ENCODE measurements around the gene SEC14L1. TPM values are rescaled to one million over a fixed set of nuclear protein-coding genes. Genes with fewer than 3 reads are reported as not detected.

SEC14L1 gene
- total RNA-seq, 2 experiments from 2014 or later, result 86.5 to 88.8 TPM

DNA sequence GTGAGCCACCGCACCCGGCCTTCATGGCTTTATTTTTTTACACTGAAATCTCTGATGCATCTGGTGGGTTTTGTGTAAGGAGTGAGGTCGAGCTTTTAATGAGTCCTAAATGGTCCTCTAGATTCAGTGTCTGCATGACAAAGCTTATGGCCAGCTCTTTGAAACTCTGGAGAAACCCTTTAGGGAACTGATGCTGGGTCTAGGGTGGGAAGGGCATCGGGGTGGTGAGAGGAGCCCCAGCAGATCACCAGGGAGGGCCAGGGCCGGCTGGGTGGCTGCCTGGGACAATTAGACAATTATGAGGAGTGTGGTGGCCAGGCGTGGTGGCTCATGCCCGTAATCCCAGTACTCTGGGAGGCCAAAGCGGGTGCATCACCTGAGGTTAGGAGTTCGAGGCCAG lies 93.9 kb downstream of the SEC14L1 start:
- Mint-ChIP-seq H3K4me1 (ENCODE audit: low read depth) (peaks cover 28% of the 10 kb centered on the region), H3K36me3 (ENCODE audit: low read depth) (peaks cover 7% of the 10 kb centered on the region), H3K9me3 (ENCODE audit: insufficient read depth) (no peaks in the 10 kb centered on the region), H3K4me3 (peak overlapping the region; percentile 67), H3K27ac (peak overlapping the region; percentile 91), H3K27me3 (ENCODE audit: low read depth) (no peaks in the 10 kb centered on the region)
- DNase-seq (no peak), ATAC-seq (no peak)
- CTCF ChIA-PET, result interaction anchor here (0.7 to 4.8 kb wide), 6 partner anchors 13 to 179 kb away, joined by 3 to 36 read pairs (median 4); no protein-coding TSS in a partner anchor
- POLR2A ChIA-PET, result interaction anchor here (0.8 to 1.3 kb wide), 4 partner anchors 9 to 146 kb away, joined by 3 to 5 read pairs (median 4); partner anchors contain the start of gene SEC14L1

DNA sequence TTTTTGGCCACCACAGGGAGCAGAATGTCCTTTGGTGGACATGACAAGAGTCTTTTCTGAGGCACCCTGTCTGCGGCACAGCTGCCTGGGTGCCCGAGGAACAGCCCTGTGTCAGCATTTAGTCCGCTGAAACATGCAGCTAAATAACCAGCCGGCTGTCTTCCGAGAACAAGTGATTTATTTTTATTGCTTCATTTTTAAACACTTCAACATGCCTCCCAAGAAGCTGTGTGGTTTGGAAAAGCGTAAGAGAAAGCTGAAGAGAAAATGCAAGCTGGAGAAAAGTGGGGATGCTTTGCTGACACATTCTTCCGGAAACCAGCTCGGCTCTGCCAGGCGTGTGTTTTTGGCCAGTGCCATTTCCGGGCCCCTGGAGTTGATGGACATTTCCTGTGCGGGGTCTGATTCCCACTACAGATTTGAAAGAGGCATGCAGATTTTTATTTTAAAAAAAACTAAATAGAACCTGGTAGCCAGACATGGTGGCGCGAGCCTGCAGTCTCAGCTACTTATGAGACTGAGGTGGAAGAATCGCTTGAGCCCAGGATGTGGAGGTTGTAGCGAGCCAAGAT lies 94.7 kb downstream of the SEC14L1 start:
- Mint-ChIP-seq H3K4me1 (ENCODE audit: low read depth) (peaks cover 28% of the 10 kb centered on the region), H3K27ac (peak overlapping the region; percentile 91), H3K36me3 (ENCODE audit: low read depth) (peaks cover 7% of the 10 kb centered on the region), H3K27me3 (ENCODE audit: low read depth) (no peaks in the 10 kb centered on the region), H3K4me3 (peak overlapping the region; percentile 67), H3K9me3 (ENCODE audit: insufficient read depth) (no peaks in the 10 kb centered on the region)
- peak; percentile 72 for DNase-seq
- ChIA-PET CTCF (interaction anchor here (0.6 to 4.8 kb wide), 9 partner anchors 9 to 223 kb away, joined by 3 to 36 read pairs (median 4); no protein-coding TSS in a partner anchor), POLR2A (interaction anchor here (0.6 to 1.5 kb wide), 7 partner anchors 8 to 472 kb away, joined by 3 to 5 read pairs (median 4); partner anchors contain the start of gene SEC14L1)
- ATAC-seq, result peak; percentile 73

DNA sequence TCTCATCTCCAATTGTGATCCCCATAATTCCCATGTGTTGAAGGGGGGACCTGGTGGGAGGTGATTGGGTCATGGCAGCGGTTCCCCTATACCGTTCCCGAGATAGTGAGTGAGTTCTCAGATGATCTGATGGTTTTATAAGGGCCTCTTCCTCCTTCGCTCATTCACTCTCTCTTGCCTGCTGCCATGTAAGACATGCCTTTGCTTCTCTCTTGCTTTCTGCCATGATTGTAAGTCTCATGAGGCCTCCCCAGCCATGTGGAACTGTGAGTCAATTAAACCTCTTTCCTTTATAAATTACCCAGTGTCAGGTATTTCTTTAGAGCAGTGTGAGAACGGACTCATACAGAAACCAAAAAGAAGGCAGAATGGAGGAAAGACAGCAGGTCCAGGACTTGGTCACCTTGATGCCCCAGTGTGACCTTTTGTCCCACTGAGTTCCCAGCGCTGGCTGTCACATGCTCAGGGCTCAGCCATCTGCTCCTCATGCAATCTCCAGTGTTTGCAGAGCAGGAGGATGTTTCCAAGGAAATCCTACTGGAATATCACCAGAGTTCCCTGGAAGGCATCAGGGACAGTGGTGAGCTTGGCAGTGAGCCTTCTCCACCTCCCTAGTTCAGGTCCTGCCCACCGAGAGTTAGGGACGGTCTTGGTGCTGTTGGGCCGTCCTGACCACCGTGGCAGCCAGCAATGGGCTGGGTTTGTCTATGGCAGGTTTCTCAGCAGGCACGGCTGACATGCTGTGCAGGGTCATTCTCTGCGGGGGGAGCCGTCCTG lies 96.7 kb downstream of the SEC14L1 start:
- Mint-ChIP-seq H3K27me3 (ENCODE audit: low read depth) (no peaks in the 10 kb centered on the region), H3K9me3 (ENCODE audit: insufficient read depth) (no peaks in the 10 kb centered on the region), H3K36me3 (ENCODE audit: low read depth) (peaks cover 7% of the 10 kb centered on the region), H3K4me1 (ENCODE audit: low read depth) (peaks cover 28% of the 10 kb centered on the region), H3K4me3 (no peak overlapping the region), H3K27ac (peak overlapping the region; percentile 32)
- DNase-seq, result no peak
- no peak for ATAC-seq
- ChIA-PET CTCF (interaction anchor here (4.8 kb wide), 1 partner anchor 151 kb away, joined by 36 read pairs; no protein-coding TSS in a partner anchor), POLR2A (no interaction called here)

DNA sequence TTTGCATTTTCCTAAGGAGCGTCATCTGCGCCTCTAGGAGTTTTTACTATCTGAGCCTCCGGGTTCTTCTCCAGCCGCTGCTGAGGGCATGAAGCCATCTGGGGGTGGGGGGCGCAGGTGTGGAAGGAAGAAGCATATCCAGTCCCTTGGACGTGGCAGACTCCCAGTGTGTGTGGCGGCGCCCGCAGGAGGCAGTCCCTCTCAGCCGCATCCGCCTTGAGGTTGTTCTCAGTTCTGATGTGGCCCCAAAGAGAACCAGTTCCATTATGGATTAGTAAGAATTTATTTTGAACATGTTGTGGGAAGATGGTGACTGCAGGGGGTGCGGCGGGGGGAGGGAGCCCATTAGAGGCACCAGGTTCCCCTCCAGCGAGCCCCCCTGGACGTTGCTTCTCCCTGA lies 100.2 kb downstream of the SEC14L1 start:
- peaks cover 18% of the 10 kb centered on the region for H3K4me1 Mint-ChIP-seq (ENCODE audit: low read depth)
- no peak overlapping the region for H3K4me3 Mint-ChIP-seq
- ChIA-PET POLR2A (no interaction called here), CTCF (no interaction called here)
- H3K27me3 Mint-ChIP-seq (ENCODE audit: low read depth), result no peaks in the 10 kb centered on the region
- no peaks in the 10 kb centered on the region for H3K9me3 Mint-ChIP-seq (ENCODE audit: insufficient read depth)
- no peak overlapping the region for H3K27ac Mint-ChIP-seq
- DNase-seq, result no peak
- peaks cover 7% of the 10 kb centered on the region for H3K36me3 Mint-ChIP-seq (ENCODE audit: low read depth)
- ATAC-seq, result no peak

DNA sequence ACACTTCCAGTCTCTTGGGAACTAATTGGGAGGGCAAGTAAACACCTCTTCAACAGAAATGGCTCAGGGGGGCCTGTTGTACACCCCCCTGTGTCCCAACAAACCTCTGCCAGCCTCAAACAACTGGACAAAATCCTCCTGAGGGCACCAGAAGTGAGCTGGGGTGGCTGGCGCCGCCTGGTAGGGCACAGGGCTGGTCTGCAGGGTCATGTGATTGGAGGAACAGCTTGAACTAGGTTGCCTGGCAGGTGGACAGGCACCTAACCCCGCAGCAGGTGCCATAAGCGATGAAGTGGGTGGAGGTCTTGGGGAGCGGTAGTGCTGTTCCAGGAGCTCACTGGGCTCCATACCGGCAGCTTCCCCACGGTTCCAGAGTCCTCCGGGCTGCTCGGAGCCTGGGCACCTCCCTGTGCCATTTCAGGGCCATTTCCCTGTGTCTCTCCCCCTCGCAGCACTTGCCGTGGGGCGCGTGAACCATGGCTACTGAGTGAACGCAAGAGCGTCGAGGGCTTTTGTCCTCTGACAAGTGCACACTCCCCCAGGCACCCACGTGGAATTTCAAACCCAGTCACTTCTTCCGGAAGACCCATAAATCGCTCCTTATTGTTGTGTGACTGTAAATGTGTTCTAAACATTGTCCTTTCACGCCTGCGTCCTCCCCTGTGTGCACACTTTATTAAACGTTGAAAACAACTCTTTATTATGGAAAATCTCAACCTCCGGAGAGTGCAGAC lies 101.5 kb downstream of the SEC14L1 start:
- DNase-seq (no peak), ATAC-seq (no peak)
- Mint-ChIP-seq H3K27me3 (ENCODE audit: low read depth) (no peaks in the 10 kb centered on the region), H3K27ac (no peak overlapping the region), H3K4me1 (ENCODE audit: low read depth) (peaks cover 20% of the 10 kb centered on the region), H3K36me3 (ENCODE audit: low read depth) (peaks cover under 1% of the 10 kb centered on the region), H3K4me3 (no peak overlapping the region), H3K9me3 (ENCODE audit: insufficient read depth) (no peaks in the 10 kb centered on the region)
- ChIA-PET POLR2A (no interaction called here), CTCF (no interaction called here)

DNA sequence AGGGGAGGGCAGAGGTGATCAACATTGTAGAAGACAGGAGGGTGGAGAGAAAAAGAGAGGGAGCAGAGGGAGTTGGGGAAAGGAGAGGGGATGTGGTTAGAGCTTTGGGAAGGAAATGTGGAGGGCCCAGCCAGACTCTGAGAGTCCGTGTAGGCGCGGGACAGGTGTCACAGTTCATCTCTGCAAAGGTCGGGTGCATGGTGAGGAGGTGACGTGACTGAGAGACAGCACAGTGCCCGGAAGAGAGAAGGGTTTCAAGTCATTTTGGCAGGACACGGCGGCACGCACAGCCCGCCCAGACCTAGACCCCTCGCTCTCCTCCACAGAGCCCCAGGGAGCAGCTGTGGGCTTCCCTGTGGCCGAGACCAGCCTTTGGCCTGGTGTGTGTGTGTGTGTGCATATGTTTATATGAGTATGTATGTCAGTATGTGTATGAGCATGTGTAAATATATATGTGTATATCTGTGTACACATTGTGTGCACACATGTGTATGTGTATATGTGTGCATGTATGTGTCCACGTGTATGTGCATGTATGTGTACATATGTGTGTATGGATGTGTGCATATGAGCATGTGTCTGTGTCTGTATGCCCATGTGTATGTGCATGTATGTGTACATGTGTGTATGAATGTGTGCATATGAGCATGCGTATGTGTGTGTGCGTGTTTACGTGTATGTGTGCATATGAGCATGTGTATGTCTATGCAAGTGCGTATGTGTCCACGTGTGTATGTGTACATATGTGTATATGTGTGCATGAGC lies 104.6 kb downstream of the SEC14L1 start:
- no peak overlapping the region for H3K4me3 Mint-ChIP-seq
- POLR2A ChIA-PET, result no interaction called here
- CTCF ChIA-PET, result interaction anchor here (2.5 kb wide), 1 partner anchor 158 kb away, joined by 10 read pairs; no protein-coding TSS in a partner anchor
- peaks cover 26% of the 10 kb centered on the region for H3K4me1 Mint-ChIP-seq (ENCODE audit: low read depth)
- no peaks in the 10 kb centered on the region for H3K9me3 Mint-ChIP-seq (ENCODE audit: insufficient read depth)
- no peak for ATAC-seq
- H3K27me3 Mint-ChIP-seq (ENCODE audit: low read depth), result peaks cover 15% of the 10 kb centered on the region
- no peaks in the 10 kb centered on the region for H3K36me3 Mint-ChIP-seq (ENCODE audit: low read depth)
- H3K27ac Mint-ChIP-seq, result peak overlapping the region; percentile 43
- peak; percentile 29 for DNase-seq

DNA sequence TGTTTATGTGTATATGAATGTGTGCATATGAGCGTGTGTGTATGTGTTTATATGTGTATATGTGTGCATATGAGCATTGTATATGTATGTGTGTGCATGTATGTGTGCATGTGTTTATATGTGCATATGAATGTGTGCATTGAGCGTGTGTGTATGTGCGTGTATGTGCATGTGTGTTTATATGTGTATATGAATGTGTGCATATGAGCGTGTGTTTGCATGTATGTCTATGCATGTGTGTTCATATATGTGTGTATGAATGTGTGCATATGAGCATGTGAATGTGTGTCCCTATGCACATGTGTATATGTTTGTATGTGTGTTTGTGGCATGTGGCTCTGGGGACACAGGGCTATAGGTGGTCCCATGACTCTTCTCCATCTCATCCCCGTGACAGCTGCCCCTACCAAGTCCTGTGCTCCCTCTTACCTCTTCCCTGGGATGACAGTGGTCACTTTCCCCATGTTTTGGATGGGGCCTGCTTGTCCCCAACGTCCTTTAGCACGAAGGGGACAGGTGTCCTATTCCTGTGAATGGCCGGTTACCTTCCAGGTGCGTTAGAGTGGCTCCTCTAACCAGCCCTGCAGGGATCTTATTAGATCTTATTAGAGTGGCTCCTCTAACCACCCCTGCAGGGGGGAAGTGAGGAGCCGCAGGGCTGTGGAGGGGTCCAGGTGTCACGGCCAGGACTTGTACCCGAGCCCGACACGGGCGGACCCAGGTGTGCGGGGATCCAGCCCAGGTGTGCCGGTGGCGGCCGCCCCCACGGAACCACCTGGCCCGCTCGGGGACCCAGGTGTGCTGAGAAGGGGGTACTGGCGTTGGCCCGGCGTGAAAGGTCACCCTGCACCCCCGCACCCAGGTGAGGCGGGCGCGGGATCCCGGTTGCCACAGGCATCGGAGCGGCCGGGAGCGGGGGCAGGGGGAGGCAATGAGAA lies 105.6 kb downstream of the SEC14L1 start:
- Mint-ChIP-seq H3K27ac (peak overlapping the region; percentile 33), H3K4me1 (ENCODE audit: low read depth) (peaks cover 26% of the 10 kb centered on the region), H3K27me3 (ENCODE audit: low read depth) (peaks cover 16% of the 10 kb centered on the region), H3K36me3 (ENCODE audit: low read depth) (no peaks in the 10 kb centered on the region), H3K9me3 (ENCODE audit: insufficient read depth) (no peaks in the 10 kb centered on the region), H3K4me3 (peak overlapping the region; percentile 56)
- ChIA-PET POLR2A (no interaction called here), CTCF (no interaction called here)
- DNase-seq, result no peak
- ATAC-seq, result no peak

DNA sequence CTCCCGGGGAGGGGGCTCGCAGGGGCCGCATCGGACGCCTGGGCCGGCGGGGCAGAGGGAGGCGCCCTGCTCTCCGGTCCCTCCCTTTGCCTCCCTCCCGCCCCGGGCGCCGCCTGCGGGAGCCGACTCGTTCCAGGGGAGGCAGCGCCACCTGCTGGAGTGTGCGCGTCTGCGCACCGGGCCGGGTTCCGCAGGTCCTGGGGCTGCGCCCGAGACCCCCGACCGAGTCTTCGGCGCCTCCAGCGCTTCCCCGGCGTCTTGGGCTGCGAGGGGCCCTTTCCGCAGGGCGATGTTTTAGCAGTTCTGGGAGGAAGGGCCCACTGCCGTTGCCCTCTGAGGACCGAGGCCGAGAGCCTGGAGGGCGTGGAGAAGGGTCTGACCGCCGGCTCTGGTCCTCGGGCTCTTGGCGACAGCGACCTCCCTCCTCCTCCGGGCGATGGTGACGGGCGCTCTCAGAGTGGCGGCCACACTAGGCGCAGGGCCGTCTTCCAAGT lies 106.3 kb downstream of the SEC14L1 start:
- no peaks in the 10 kb centered on the region for H3K9me3 Mint-ChIP-seq (ENCODE audit: insufficient read depth)
- POLR2A ChIA-PET, result no interaction called here
- CTCF ChIA-PET, result interaction anchor here (0.8 to 4.6 kb wide), 6 partner anchors 66 to 191 kb away, joined by 3 to 41 read pairs (median 4); no protein-coding TSS in a partner anchor

DNA sequence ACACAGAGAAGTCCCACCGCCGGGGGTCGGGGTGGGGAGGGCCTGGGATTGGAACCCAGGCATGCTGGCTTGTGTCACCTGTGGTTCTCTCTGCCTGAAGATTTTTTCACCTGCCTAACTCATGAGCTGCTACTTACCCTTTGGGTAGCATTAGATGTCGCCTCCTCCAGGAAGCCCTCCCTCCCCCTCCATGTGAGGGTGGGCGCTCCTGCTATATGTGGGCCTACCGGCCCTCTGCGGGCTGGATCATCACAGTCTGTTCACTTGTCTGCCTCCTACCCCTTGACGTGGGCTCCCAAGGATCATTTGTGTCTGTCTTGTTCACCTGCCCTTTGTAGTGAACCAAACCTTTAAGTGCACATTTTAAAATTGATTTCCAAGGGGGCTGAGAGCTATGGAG lies 106.8 kb downstream of the SEC14L1 start:
- ChIA-PET POLR2A (no interaction called here), CTCF (interaction anchor here (0.6 to 4.6 kb wide), 13 partner anchors 9 to 191 kb away, joined by 3 to 41 read pairs (median 3); no protein-coding TSS in a partner anchor)
- no peak for ATAC-seq
- peak overlapping the region; percentile 70 for H3K27ac Mint-ChIP-seq
- H3K27me3 Mint-ChIP-seq (ENCODE audit: low read depth), result peaks cover 20% of the 10 kb centered on the region
- H3K4me1 Mint-ChIP-seq (ENCODE audit: low read depth), result peaks cover 26% of the 10 kb centered on the region
- no peaks in the 10 kb centered on the region for H3K9me3 Mint-ChIP-seq (ENCODE audit: insufficient read depth)
- H3K4me3 Mint-ChIP-seq, result peak overlapping the region; percentile 56
- DNase-seq, result no peak
- no peaks in the 10 kb centered on the region for H3K36me3 Mint-ChIP-seq (ENCODE audit: low read depth)

More for the DNA sequence above, 106.3 kb downstream of the SEC14L1 start:
- Mint-ChIP-seq H3K36me3 (ENCODE audit: low read depth) (no peaks in the 10 kb centered on the region), H3K4me1 (ENCODE audit: low read depth) (peaks cover 26% of the 10 kb centered on the region), H3K27me3 (ENCODE audit: low read depth) (peaks cover 20% of the 10 kb centered on the region), H3K4me3 (peak overlapping the region; percentile 56), H3K27ac (peak overlapping the region; percentile 70)
- DNase-seq, result peak; percentile 92
- ATAC-seq, result peak; percentile 99

Data from activated CD8-positive, alpha-beta T cell treated with anti-CD3 and anti-CD28 coated beads, Interleukin-2, amount 10 ng/mL, durations not matched to agents 7 days and 5 days (primary cell).